ENCODE measurements around the gene CRADD. TPM values are rescaled to one million over a fixed set of nuclear protein-coding genes. Genes with fewer than 3 reads are reported as not detected.
"Not testable (repeated sequence)": the region's sequence is repeated elsewhere in the genome, so short reads cannot be mapped to it uniquely, and the experiment has no call there.

Gene CRADD
- total and polyA plus RNA-seq, 10 of the 15 experiments (the other 5 are each of a cell fraction or from before 2014, with no cell fraction given) = 7.6 to 15.5 (median 11.7) TPM

DNA sequence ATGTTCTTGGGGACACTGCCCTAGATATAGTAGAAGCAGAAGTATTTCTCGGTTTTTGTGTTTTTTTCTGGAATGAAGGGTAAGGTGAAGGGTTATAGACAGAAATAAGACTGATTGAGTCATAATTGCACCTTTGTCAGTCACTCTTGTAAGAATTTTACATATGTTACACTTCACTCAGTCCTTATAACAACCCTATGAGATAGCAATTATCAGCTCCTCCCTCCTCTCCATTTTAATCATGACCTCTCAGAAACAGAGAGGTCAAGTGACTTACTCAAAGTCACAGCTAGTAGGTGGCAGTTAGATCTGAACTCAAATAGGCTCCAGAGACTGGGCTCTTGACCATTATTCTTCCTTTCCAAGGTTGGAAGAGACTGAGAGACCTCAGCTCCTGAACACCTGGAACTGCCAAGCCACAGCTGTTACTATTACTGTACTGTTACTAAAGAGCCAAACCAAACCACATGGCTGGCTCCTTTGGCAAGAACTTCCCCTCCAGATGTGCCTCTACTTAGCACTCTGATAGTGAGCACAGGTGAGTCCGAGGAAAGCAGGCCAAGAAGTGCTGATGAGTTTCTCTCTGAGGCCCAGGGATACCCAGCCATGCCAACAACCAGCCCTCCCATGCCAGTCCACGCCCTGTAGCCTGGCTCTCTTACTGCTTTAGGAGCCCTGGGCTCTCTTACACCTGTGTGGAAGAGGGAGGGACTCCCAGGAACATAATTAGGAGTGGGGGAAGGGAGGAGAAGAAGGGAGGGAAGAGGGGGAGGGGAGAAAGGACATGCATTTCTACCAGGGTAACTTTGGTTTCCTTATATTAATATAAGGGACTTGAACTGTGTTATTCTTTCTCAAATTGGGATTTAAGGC is 121.3 kb downstream of the CRADD start (continued):
- TF ChIP-seq, protein P1, sequence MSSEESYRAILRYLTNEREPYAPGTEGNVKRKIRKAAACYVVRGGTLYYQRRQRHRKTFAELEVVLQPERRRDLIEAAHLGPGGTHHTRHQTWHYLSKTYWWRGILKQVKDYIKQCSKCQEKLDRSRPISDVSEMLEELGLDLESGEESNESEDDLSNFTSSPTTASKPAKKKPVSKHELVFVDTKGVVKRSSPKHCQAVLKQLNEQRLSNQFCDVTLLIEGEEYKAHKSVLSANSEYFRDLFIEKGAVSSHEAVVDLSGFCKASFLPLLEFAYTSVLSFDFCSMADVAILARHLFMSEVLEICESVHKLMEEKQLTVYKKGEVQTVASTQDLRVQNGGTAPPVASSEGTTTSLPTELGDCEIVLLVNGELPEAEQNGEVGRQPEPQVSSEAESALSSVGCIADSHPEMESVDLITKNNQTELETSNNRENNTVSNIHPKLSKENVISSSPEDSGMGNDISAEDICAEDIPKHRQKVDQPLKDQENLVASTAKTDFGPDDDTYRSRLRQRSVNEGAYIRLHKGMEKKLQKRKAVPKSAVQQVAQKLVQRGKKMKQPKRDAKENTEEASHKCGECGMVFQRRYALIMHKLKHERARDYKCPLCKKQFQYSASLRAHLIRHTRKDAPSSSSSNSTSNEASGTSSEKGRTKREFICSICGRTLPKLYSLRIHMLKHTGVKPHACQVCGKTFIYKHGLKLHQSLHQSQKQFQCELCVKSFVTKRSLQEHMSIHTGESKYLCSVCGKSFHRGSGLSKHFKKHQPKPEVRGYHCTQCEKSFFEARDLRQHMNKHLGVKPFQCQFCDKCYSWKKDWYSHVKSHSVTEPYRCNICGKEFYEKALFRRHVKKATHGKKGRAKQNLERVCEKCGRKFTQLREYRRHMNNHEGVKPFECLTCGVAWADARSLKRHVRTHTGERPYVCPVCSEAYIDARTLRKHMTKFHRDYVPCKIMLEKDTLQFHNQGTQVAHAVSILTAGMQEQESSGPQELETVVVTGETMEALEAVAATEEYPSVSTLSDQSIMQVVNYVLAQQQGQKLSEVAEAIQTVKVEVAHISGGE (CRISPR knock-in tag; IDR thresholded peaks at IDR 0.05) = no peak

DNA sequence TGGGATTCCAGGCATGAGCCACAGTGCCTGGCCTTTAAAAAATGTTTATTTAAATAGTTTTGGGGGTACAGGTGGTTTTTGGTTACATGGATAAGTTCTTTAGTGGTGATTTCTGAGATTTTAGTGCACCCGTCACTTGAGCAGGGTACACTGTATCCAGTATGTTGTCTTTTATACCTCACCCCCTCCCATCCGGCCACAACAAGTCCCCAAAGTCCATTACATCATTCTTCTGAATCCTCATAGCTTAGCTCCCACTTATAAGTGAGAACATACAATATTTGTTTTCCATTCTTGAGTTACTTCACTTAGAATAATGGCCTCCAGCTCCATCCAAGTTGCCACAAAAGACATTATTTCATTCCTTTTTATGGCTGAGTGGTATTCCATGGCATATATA is 124.5 kb downstream of the CRADD start:
- POLR2A ChIA-PET = interaction anchor here (0.9 kb wide), 1 partner anchor 19 kb away, joined by 5 read pairs; no protein-coding TSS in a partner anchor
- RAD21 ChIA-PET (ENCODE audit: unreplicated experiment); H3K9me3 ChIP-seq (replicated peaks; ENCODE audit: control insufficient read depth, insufficient read depth, low read length); in situ Hi-C loops (cut with MboI); H2AFZ ChIP-seq (ENCODE audit: control insufficient read depth, low read depth, low read length); H3K4me1 ChIP-seq (ENCODE audit: control insufficient read depth, insufficient read depth, low read length); H3K4me3 ChIP-seq; DNase-seq (ENCODE audit: low read depth, low spot score); H3K4me2 ChIP-seq (ENCODE audit: control insufficient read depth, insufficient read depth); FAIRE-seq; BruUV-seq (replicated peaks); H3K27ac ChIP-seq (ENCODE audit: control insufficient read depth, insufficient read depth); ATAC-seq; H3K9ac ChIP-seq (ENCODE audit: control insufficient read depth, insufficient read depth, low read length); H3K79me2 ChIP-seq (ENCODE audit: control insufficient read depth, insufficient read depth, low read length); H3K36me3 ChIP-seq (ENCODE audit: control insufficient read depth in 2 of 2, insufficient read depth in 2 of 2, low read length in 1 of 2); H4K20me1 ChIP-seq (ENCODE audit: control insufficient read depth, insufficient read depth); intact Hi-C loops (cut with micrococcal nuclease; ENCODE audit: unreplicated experiment); H3K27me3 ChIP-seq (replicated peaks in 1 of 2; ENCODE audit: control insufficient read depth in 2 of 2, insufficient read depth in 2 of 2, low read length in 1 of 2): not testable (repeated sequence)
- WGBS (ENCODE audit: insufficient coverage, insufficient replicate concordance, low lambda C conversion rate, missing lambda C conversion rate) = 50% methylated on average over 2 of the region's 2 CpGs
- CTCF ChIA-PET = interaction anchor here (2.0 kb wide), 1 partner anchor 36 kb away, joined by 5 read pairs; no protein-coding TSS in a partner anchor
- SMC1A ChIA-PET (ENCODE audit: uncharacterized antibody, unreplicated experiment) = interaction anchor here (1.2 to 1.4 kb wide), 2 partner anchors 232 to 273 kb away, joined by 3 to 5 read pairs; no protein-coding TSS in a partner anchor

All from GM12878 (cell line).